GM23248 (cell line): ENCODE results near the gene BOD1. TPM values are rescaled to one million over a fixed set of nuclear protein-coding genes. Genes with fewer than 3 reads are reported as not detected.

Source experiments
- DNase-seq: peaks from one replicate; pipeline ENCODE4 v3.0.0-alpha.2; 2015
- H2AFZ ChIP-seq: fragments of 200-600 bp; sonication (generic); 2 replicates; pipeline ENCODE4 v1.6.1; 2016; ENCODE audit warnings: antibody characterized with exemption
- H3F3A ChIP-seq: fragments of 200-600 bp; sonication (generic); 2 replicates; pipeline ENCODE4 v1.6.1; 2016; ENCODE audit warnings: mild to moderate bottlenecking, antibody characterized with exemption, mixed run types; ENCODE audit not compliant: insufficient read depth
- H3K27ac ChIP-seq: fragments of 200-600 bp; sonication (generic); 2 replicates; pipeline ENCODE4 v1.5.1; 2016; ENCODE audit warnings: mild to moderate bottlenecking
- H3K27me3 ChIP-seq: fragments of 200-600 bp; sonication (generic); replicated peaks from 2 replicates; pipeline ENCODE4 v1.6.1; 2016; ENCODE audit warnings: mild to moderate bottlenecking; ENCODE audit not compliant: insufficient read depth
- H3K36me3 ChIP-seq: fragments of 200-600 bp; sonication (generic); 2 replicates; pipeline ENCODE4 v1.6.1; 2016; ENCODE audit warnings: low read depth, mild to moderate bottlenecking
- H3K4me1 ChIP-seq: fragments of 200-600 bp; sonication (generic); 2 replicates; pipeline ENCODE4 v1.6.1; 2016; ENCODE audit warnings: mild to moderate bottlenecking; ENCODE audit not compliant: insufficient read depth
- H3K4me2 ChIP-seq: fragments of 200-600 bp; sonication (generic); one replicate; pipeline ENCODE4 v1.6.1; 2016; ENCODE audit warnings: mild to moderate bottlenecking; ENCODE audit not compliant: unreplicated experiment
- H3K4me3 ChIP-seq: fragments of 200-600 bp; sonication (generic); 2 replicates; pipeline ENCODE4 v1.5.1; 2016; ENCODE audit warnings: mild to moderate bottlenecking
- H3K79me2 ChIP-seq: fragments of 200-600 bp; sonication (generic); 2 replicates; pipeline ENCODE4 v1.6.1; 2016; ENCODE audit warnings: mild to moderate bottlenecking; ENCODE audit not compliant: insufficient read depth
- H3K9ac ChIP-seq: fragments of 200-600 bp; sonication (generic); 2 replicates; pipeline ENCODE4 v1.6.1; 2016; ENCODE audit warnings: mild to moderate bottlenecking
- H3K9me2 ChIP-seq: fragments of 200-600 bp; sonication (generic); 2 replicates; pipeline ENCODE4 v1.6.1; 2016; ENCODE audit warnings: mixed run types, mild to moderate bottlenecking, moderate library complexity; ENCODE audit not compliant: insufficient read depth
- H3K9me3 ChIP-seq: fragments of 200-600 bp; sonication (generic); one replicate; pipeline ENCODE4 v1.6.1; 2017; ENCODE audit warnings: low read depth
- H4K20me1 ChIP-seq: fragments of 200-600 bp; sonication (generic); 2 replicates; pipeline ENCODE4 v1.6.0; 2016; ENCODE audit not compliant: insufficient read depth
- EZH2 ChIP-seq: fragments of 200-600 bp; sonication (generic); IDR thresholded peaks from 2 replicates; pipeline ENCODE4 v1.6.1; 2018; ENCODE audit warnings: antibody characterized with exemption, mild to moderate bottlenecking; ENCODE audit not compliant: insufficient read depth, poor library complexity, severe bottlenecking
- EZH2phosphoT487 ChIP-seq: fragments of 200-600 bp; sonication (generic); IDR thresholded peaks from 2 replicates; pipeline ENCODE4 v1.6.1; 2018; ENCODE audit warnings: antibody characterized with exemption, moderate library complexity, mild to moderate bottlenecking, low read depth; ENCODE audit not compliant: insufficient read depth
- WGBS, 2 experiments: methylation state at CpG; one replicate each; pipeline ENCODE4 v1.1.6; 2015 to 2017; ENCODE audit warnings: low lambda C conversion rate in 2 of 2, low coverage in 1 of 2; ENCODE audit errors: missing lambda C conversion rate in 2 of 2; 5-methylcytosine and 5-hydroxymethylcytosine counted together
- in situ Hi-C: fragments of 300-500 bp; cut with MboI; formaldehyde crosslinking; loops from 2 replicates; pipeline ENCODE4 v1.15.0; 2020
- polyA plus RNA-seq: library from polyadenylated mRNA; unstranded; fragments of >200 nt; fragmentation: Nextera tagmentation; extraction: Ambion mirVana; gene quantifications from 2 replicates; pipeline ENCODE4 v1.2.1, GENCODE V29; 2016
- total RNA-seq: library from RNA; depleted of rRNA; stranded (reverse); fragments of >200 nt; shearing (Covaris generic); gene quantifications from 2 replicates; pipeline ENCODE4 v1.2.3, GENCODE V29; 2014

Gene BOD1
- total and polyA plus RNA-seq, 2 experiments from 2014 or later: 51.4 to 66.1 TPM

DNA sequence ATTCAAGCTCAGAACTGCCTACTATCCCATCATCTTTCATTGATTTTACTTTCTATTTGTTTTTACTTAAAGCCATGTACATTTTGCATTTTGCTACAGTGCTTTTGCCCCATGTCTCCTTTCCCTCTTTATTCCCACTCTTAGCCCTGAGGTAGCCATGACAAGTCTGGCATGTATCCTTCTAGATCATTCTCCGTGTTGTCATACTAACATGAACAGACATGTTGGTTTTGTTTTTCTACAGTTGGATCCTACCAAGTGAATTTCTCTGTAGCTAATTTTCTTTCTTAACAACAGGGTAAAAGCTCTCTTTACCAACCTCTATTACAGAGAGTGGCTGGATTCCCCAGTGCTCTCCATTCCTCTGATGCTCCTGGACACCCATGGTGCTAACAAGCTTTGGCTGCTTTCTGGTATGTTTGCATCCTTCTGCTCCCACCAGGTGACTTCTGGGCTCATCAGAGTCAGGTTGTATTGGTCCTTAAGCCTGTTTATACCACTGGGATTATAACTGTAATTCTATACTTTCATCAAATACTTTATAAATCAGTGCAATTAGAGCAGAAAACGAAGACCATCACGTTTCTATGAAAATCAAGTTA lies 38.8 kb upstream of the BOD1 start:
- Histone ChIP-seq H3K36me3 (no peaks in the 10 kb centered on the region), H3F3A (no peaks in the 10 kb centered on the region), H3K27ac (no peak overlapping the region), H4K20me1 (no peaks in the 10 kb centered on the region), H2AFZ (no peak overlapping the region), H3K9me2 (no peaks in the 10 kb centered on the region), H3K79me2 (no peaks in the 10 kb centered on the region), H3K9ac (no peak overlapping the region), H3K4me2 (no peak overlapping the region), H3K4me3 (no peak overlapping the region), H3K27me3 (peaks cover 13% of the 10 kb centered on the region), H3K9me3 (no peaks in the 10 kb centered on the region), H3K4me1 (no peaks in the 10 kb centered on the region)
- WGBS, 2 experiments: 29 to 45% methylated on average over 3 of the region's 3 CpGs
- no peak for DNase-seq
- in situ Hi-C loops: no loop called here
- TF ChIP-seq EZH2 (no peak), EZH2phosphoT487 (no peak)

GRCh38 chr5:173653822-173654523 lies 37.5 kb upstream of the BOD1 start:
- TF ChIP-seq EZH2phosphoT487 (no peak), EZH2 (no peak)
- no peaks in the 10 kb centered on the region for H4K20me1 ChIP-seq
- H3K27me3 ChIP-seq: peaks cover 14% of the 10 kb centered on the region
- in situ Hi-C loops: no loop called here
- no peaks in the 10 kb centered on the region for H3K79me2 ChIP-seq
- H3K4me1 ChIP-seq: no peaks in the 10 kb centered on the region
- H3K4me2 ChIP-seq: no peak overlapping the region
- H3K9ac ChIP-seq: no peak overlapping the region
- no peaks in the 10 kb centered on the region for H3F3A ChIP-seq
- no peak overlapping the region for H2AFZ ChIP-seq
- H3K36me3 ChIP-seq: no peaks in the 10 kb centered on the region
- no peaks in the 10 kb centered on the region for H3K9me2 ChIP-seq
- H3K27ac ChIP-seq: no peak overlapping the region
- no peak for DNase-seq
- H3K9me3 ChIP-seq: no peaks in the 10 kb centered on the region
- WGBS, 2 experiments: 49 to 51% methylated on average over 10 of the region's 10 CpGs
- no peak overlapping the region for H3K4me3 ChIP-seq

GRCh38 chr5:173648308-173648866 lies 31.9 kb upstream of the BOD1 start:
- H3K79me2 ChIP-seq: no peaks in the 10 kb centered on the region
- H3K4me3 ChIP-seq: no peak overlapping the region
- in situ Hi-C loops: no loop called here
- no peaks in the 10 kb centered on the region for H3K9me2 ChIP-seq
- no peaks in the 10 kb centered on the region for H3K9me3 ChIP-seq
- no peak overlapping the region for H3K27ac ChIP-seq
- H2AFZ ChIP-seq: no peak overlapping the region
- H3K27me3 ChIP-seq: peaks cover 33% of the 10 kb centered on the region
- DNase-seq: no peak
- no peak overlapping the region for H3K4me2 ChIP-seq
- H3K4me1 ChIP-seq: no peaks in the 10 kb centered on the region; the same call in none of the 2 replicates
- no peaks in the 10 kb centered on the region for H3K36me3 ChIP-seq
- no peak for TF ChIP-seq EZH2phosphoT487
- no peak for TF ChIP-seq EZH2
- no peaks in the 10 kb centered on the region for H3F3A ChIP-seq
- H4K20me1 ChIP-seq: no peaks in the 10 kb centered on the region
- no peak overlapping the region for H3K9ac ChIP-seq
- 47 to 57% methylated on average over 7 of the region's 7 CpGs for WGBS, 2 experiments

- Histone ChIP-seq H3K79me2 (no peaks in the 10 kb centered on the region), H3K9me2 (no peaks in the 10 kb centered on the region), H3K36me3 (no peaks in the 10 kb centered on the region), H3K27me3 (peaks cover 28% of the 10 kb centered on the region), H3K9me3 (no peaks in the 10 kb centered on the region), H2AFZ (no peak overlapping the region), H4K20me1 (no peaks in the 10 kb centered on the region), H3F3A (no peaks in the 10 kb centered on the region), H3K9ac (no peak overlapping the region), H3K27ac (no peak overlapping the region), H3K4me1 (no peaks in the 10 kb centered on the region; the same call in none of the 2 replicates), H3K4me3 (no peak overlapping the region), H3K4me2 (no peak overlapping the region)
- TF ChIP-seq EZH2phosphoT487 (no peak), EZH2 (no peak)
- 91% methylated on average over 5 of the region's 5 CpGs for WGBS, 2 experiments
- in situ Hi-C loops: no loop called here
- no peak for DNase-seq
These were observed 30.2 kb upstream of the BOD1 start for GRCh38 chr5:173646692-173647091.
